ENCODE results near the gene SPDEF.

Gene SPDEF

GRCh38 chr6:34556031-34556471, at the start of gene SPDEF:
SPDEF (minus strand) TSS chr6:34556329; CDS start chr6:34544455, 11,874 bp downstream.
- H3K9me3 ChIP-seq (ENCODE audit: insufficient read depth, low read depth, low read length): no peaks in the 10 kb centered on the region
- no peaks in the 10 kb centered on the region for H3K36me3 ChIP-seq (ENCODE audit: insufficient read depth, low read depth, low read length)
- no peak within 1 kb of the TSS for H3K27ac ChIP-seq (ENCODE audit: low read length)
- no peaks in the 10 kb centered on the region for H3K27me3 ChIP-seq (ENCODE audit: insufficient read depth, low read length)
- no peaks in the 10 kb centered on the region; the same call in 1 of the 2 replicates for H3K4me1 ChIP-seq (ENCODE audit: insufficient read depth, low read length)
- no peak within 1 kb of the TSS for H3K9ac ChIP-seq (ENCODE audit: low read depth, low read length)
- H3K4me3 ChIP-seq (ENCODE audit: low read length): no peak within 1 kb of the TSS

- H3K27ac ChIP-seq (ENCODE audit: low read length): no peak overlapping the region
- peaks cover 6% of the 10 kb centered on the region for H3K36me3 ChIP-seq (ENCODE audit: insufficient read depth, low read depth, low read length)
- no peak overlapping the region for H3K9ac ChIP-seq (ENCODE audit: low read depth, low read length)
- no peaks in the 10 kb centered on the region for H3K27me3 ChIP-seq (ENCODE audit: insufficient read depth, low read length)
- H3K4me1 ChIP-seq (ENCODE audit: insufficient read depth, low read length): peaks cover 19% of the 10 kb centered on the region
- no peaks in the 10 kb centered on the region for H3K9me3 ChIP-seq (ENCODE audit: insufficient read depth, low read depth, low read length)
- H3K4me3 ChIP-seq (ENCODE audit: low read length): no peak overlapping the region
Measured at GRCh38 chr6:34603707-34604106, 47.6 kb upstream of the SPDEF start.

DNA sequence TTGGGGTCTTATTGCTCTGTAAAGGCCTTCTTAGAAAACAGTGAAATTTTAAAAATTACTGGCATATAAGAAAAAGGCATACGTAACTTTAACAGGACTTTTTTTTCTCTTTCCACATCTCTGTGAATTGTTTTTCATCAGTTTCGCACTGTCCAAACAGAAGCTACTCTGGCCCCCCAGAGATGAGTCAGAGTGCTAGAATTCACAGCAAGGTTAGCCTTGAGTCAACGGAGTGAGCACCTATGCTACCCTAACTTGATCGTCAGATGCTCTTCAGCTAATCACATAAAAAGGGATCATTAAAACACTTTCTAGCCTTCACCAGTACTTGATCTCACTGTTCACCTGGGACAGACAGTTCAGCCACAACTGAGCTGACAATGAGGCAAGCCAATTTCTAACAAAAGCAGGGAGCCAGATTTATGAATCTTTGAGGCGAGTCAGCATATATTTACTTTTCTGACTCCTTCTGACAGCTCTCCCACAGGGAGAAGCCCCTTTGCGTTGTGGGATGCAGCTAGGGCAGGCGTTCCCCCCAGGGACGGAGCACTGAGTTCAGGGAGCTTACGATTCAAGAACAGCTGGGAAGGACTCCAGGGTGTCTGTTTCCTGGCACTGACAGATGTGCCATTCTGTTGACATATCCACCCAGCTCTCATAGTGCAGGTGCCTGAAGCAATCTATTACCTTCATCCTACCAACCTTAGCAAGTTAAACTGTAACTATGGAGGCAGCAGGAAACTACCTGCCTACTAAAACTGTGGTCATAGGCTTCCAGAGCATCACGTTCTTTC, 46.4 kb upstream of the SPDEF start:
- Histone ChIP-seq H3K4me3 (ENCODE audit: low read length) (no peak overlapping the region), H3K36me3 (ENCODE audit: insufficient read depth, low read depth, low read length) (peaks cover 6% of the 10 kb centered on the region), H3K9me3 (ENCODE audit: insufficient read depth, low read depth, low read length) (no peaks in the 10 kb centered on the region), H3K27ac (ENCODE audit: low read length) (no peak overlapping the region), H3K9ac (ENCODE audit: low read depth, low read length) (peak overlapping the region; percentile 36; the same call in 1 of the 2 replicates), H3K4me1 (ENCODE audit: insufficient read depth, low read length) (peaks cover 19% of the 10 kb centered on the region), H3K27me3 (ENCODE audit: insufficient read depth, low read length) (no peaks in the 10 kb centered on the region)

DNA sequence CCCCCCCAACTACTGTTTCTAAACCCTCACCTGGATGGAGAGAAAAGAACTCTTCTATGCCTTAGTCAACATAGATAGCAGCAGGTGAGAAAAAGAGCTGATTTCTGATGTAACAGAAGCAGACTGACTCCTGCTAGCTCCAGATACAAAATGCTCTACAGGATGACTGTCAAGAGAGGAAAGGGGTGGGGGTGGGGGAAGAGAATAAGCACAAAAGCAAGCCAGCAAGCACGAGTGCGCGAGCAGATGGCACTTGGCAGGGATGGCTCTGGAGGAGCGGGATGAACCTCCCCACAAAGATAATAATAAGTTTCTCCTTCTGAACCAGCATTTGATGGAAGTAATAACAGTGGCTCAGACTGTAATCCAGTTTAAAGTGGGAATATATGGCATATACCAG, 45.6 kb upstream of the SPDEF start:
- H3K4me3 ChIP-seq (ENCODE audit: low read length): peak overlapping the region; percentile 10; the same call in 1 of the 2 replicates
- peak overlapping the region; percentile 36 for H3K9ac ChIP-seq (ENCODE audit: low read depth, low read length)
- peak overlapping the region; percentile 28 for H3K27ac ChIP-seq (ENCODE audit: low read length)
- H3K9me3 ChIP-seq (ENCODE audit: insufficient read depth, low read depth, low read length): no peaks in the 10 kb centered on the region
- peaks cover 6% of the 10 kb centered on the region for H3K36me3 ChIP-seq (ENCODE audit: insufficient read depth, low read depth, low read length)
- H3K27me3 ChIP-seq (ENCODE audit: insufficient read depth, low read length): no peaks in the 10 kb centered on the region
- peaks cover 19% of the 10 kb centered on the region for H3K4me1 ChIP-seq (ENCODE audit: insufficient read depth, low read length)

- Histone ChIP-seq H3K4me1 (ENCODE audit: insufficient read depth, low read length) (peaks cover 19% of the 10 kb centered on the region), H3K27me3 (ENCODE audit: insufficient read depth, low read length) (no peaks in the 10 kb centered on the region), H3K36me3 (ENCODE audit: insufficient read depth, low read depth, low read length) (peaks cover 3% of the 10 kb centered on the region; the same call in 1 of the 2 replicates), H3K9ac (ENCODE audit: low read depth, low read length) (no peak overlapping the region), H3K27ac (ENCODE audit: low read length) (no peak overlapping the region), H3K9me3 (ENCODE audit: insufficient read depth, low read depth, low read length) (no peaks in the 10 kb centered on the region), H3K4me3 (ENCODE audit: low read length) (no peak overlapping the region)
Measured at GRCh38 chr6:34600796-34601195, 44.7 kb upstream of the SPDEF start.

DNA sequence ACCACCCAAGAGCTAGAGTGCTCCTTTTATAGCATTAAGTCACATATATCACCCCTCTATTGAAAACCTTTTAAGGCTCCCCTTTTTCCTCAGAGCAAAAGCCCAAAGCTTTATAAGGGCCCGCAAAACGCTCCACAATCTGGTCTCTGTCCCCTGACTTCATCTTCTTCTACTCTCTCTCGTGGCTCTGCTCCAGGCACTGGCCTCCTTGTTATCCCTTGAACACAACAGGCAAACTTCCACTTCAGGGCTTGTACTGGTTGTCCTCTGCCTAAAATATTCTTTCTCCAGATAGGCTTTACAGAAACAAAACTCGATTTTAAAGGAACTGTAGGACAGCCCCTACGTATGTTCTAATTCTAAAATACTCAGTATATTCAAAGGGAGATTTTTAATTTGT, 44.0 kb upstream of the SPDEF start:
- Histone ChIP-seq H3K4me3 (ENCODE audit: low read length) (no peak overlapping the region), H3K27ac (ENCODE audit: low read length) (no peak overlapping the region), H3K9ac (ENCODE audit: low read depth, low read length) (no peak overlapping the region), H3K4me1 (ENCODE audit: insufficient read depth, low read length) (peaks cover 19% of the 10 kb centered on the region), H3K9me3 (ENCODE audit: insufficient read depth, low read depth, low read length) (no peaks in the 10 kb centered on the region), H3K36me3 (ENCODE audit: insufficient read depth, low read depth, low read length) (no peaks in the 10 kb centered on the region), H3K27me3 (ENCODE audit: insufficient read depth, low read length) (no peaks in the 10 kb centered on the region)

- Histone ChIP-seq H3K4me3 (ENCODE audit: low read length) (no peak overlapping the region), H3K27ac (ENCODE audit: low read length) (no peak overlapping the region), H3K36me3 (ENCODE audit: insufficient read depth, low read depth, low read length) (no peaks in the 10 kb centered on the region; the same call in 1 of the 2 replicates), H3K27me3 (ENCODE audit: insufficient read depth, low read length) (no peaks in the 10 kb centered on the region), H3K9ac (ENCODE audit: low read depth, low read length) (no peak overlapping the region), H3K9me3 (ENCODE audit: insufficient read depth, low read depth, low read length) (no peaks in the 10 kb centered on the region), H3K4me1 (ENCODE audit: insufficient read depth, low read length) (peaks cover 19% of the 10 kb centered on the region)
Measured at GRCh38 chr6:34598712-34599111, 42.6 kb upstream of the SPDEF start.

- Histone ChIP-seq H3K9me3 (ENCODE audit: insufficient read depth, low read depth, low read length) (no peaks in the 10 kb centered on the region), H3K4me1 (ENCODE audit: insufficient read depth, low read length) (peaks cover 19% of the 10 kb centered on the region), H3K4me3 (ENCODE audit: low read length) (no peak overlapping the region), H3K27me3 (ENCODE audit: insufficient read depth, low read length) (no peaks in the 10 kb centered on the region), H3K9ac (ENCODE audit: low read depth, low read length) (no peak overlapping the region), H3K36me3 (ENCODE audit: insufficient read depth, low read depth, low read length) (no peaks in the 10 kb centered on the region; the same call in 1 of the 2 replicates), H3K27ac (ENCODE audit: low read length) (no peak overlapping the region)
Measured at GRCh38 chr6:34597605-34598353, 41.6 kb upstream of the SPDEF start.

DNA sequence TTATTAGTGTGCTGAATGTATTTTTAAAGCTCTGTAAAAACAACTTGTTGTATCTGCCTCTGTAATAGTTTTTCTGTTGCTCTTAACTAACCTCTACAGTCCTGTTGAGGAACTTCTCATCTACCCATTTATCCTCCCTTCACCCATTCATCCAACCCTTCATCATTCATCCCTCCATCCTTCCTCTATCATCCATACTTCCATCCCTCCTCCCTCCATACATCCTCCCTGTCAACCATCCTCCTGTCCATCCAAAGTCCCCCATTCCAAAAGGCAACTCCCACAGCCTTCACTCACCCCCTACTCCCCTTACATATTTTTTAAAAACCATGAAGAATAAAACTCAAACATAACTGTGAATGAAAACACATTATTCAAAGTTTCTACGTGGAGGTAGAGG, 40.7 kb upstream of the SPDEF start:
- no peak overlapping the region for H3K4me3 ChIP-seq (ENCODE audit: low read length)
- H3K27ac ChIP-seq (ENCODE audit: low read length): no peak overlapping the region
- H3K4me1 ChIP-seq (ENCODE audit: insufficient read depth, low read length): peaks cover 11% of the 10 kb centered on the region
- H3K36me3 ChIP-seq (ENCODE audit: insufficient read depth, low read depth, low read length): no peaks in the 10 kb centered on the region; the same call in 1 of the 2 replicates
- no peaks in the 10 kb centered on the region for H3K27me3 ChIP-seq (ENCODE audit: insufficient read depth, low read length)
- H3K9me3 ChIP-seq (ENCODE audit: insufficient read depth, low read depth, low read length): no peaks in the 10 kb centered on the region
- H3K9ac ChIP-seq (ENCODE audit: low read depth, low read length): no peak overlapping the region

DNA sequence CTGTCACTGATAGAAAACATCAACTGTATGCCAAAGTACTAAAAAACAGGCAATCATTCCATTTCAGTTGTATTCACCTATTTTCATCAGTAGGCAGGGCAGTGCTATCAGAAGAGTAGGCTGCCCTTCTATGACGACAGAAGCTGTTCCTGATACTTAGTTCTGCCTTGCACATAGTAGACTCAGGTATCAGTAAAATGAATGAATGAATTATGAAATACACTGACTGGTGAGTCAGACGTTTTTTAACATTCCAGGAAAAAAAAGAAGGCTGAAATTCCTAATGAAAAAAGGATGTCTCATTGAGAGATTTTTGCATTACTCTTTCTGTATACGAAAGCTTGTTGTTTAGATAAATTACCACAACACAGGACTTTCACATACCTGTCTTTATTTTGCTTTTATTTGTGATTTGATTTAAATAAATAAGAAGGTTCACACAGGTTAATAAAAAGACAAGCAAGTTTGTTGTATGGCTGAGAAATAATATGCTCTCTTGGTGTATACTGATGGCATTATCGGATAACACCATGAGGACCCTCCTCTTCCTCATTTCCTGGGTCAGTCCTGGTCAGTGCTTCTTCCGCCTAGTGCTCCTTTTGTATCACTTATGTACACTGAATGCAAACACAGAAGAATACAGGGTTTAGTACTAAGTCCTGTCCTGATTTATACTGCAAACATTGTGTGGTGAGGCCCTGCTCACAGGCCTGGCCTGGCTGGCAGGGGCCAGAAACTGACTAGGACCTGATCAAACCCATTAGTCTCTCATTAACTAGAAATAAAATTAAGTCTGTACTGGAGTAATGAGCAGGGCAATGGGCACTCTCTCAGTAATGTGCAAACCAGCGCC, 39.4 kb upstream of the SPDEF start:
- H3K36me3 ChIP-seq (ENCODE audit: insufficient read depth, low read depth, low read length): no peaks in the 10 kb centered on the region; the same call in 1 of the 2 replicates
- no peaks in the 10 kb centered on the region for H3K4me1 ChIP-seq (ENCODE audit: insufficient read depth, low read length)
- H3K4me3 ChIP-seq (ENCODE audit: low read length): no peak overlapping the region
- H3K27ac ChIP-seq (ENCODE audit: low read length): no peak overlapping the region
- H3K9me3 ChIP-seq (ENCODE audit: insufficient read depth, low read depth, low read length): no peaks in the 10 kb centered on the region
- H3K9ac ChIP-seq (ENCODE audit: low read depth, low read length): no peak overlapping the region
- no peaks in the 10 kb centered on the region for H3K27me3 ChIP-seq (ENCODE audit: insufficient read depth, low read length)

DNA sequence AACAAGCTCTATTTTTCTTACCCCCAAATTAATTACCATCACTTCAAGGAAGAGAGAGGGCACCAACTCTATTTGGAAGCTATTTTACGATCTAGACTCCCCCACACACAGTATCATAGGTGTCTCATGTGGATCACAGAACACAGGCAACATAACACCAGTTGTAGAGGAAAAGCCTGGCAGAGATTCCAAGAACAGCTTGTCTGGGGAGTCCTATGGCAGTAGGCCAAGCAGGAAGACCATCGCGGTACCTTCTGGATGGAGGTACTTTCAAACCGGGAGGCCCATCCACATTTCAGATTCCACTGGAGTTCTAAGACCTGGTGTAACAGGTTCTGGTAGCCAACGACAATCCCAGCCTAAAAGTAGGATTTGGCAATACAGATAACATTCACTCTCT, 37.6 kb upstream of the SPDEF start:
- no peaks in the 10 kb centered on the region for H3K9me3 ChIP-seq (ENCODE audit: insufficient read depth, low read depth, low read length)
- no peaks in the 10 kb centered on the region; the same call in 1 of the 2 replicates for H3K36me3 ChIP-seq (ENCODE audit: insufficient read depth, low read depth, low read length)
- H3K4me3 ChIP-seq (ENCODE audit: low read length): no peak overlapping the region
- peaks cover 6% of the 10 kb centered on the region; the same call in 1 of the 2 replicates for H3K4me1 ChIP-seq (ENCODE audit: insufficient read depth, low read length)
- no peaks in the 10 kb centered on the region for H3K27me3 ChIP-seq (ENCODE audit: insufficient read depth, low read length)
- H3K27ac ChIP-seq (ENCODE audit: low read length): no peak overlapping the region
- H3K9ac ChIP-seq (ENCODE audit: low read depth, low read length): no peak overlapping the region

All from iPS-20b (cell line).